ENCODE results near the gene EIF3K.

Gene EIF3K

GRCh38 chr19:38634757-38635482, 15.9 kb downstream of the EIF3K start:
- ATAC-seq = peak; percentile 80
- TF ChIP-seq CSDC2 (CRISPR knock-in tag; IDR thresholded peaks at IDR 0.05) = no peak
- TF ChIP-seq RARB (CRISPR knock-in tag; IDR thresholded peaks at IDR 0.05) = no peak
- no peak for TF ChIP-seq SNAI2 (CRISPR knock-in tag; IDR thresholded peaks at IDR 0.05)
- no peak for TF ChIP-seq TOX (CRISPR knock-in tag; IDR thresholded peaks at IDR 0.05; ENCODE audit: borderline replicate concordance)
- TF ChIP-seq TSHZ2 (CRISPR knock-in tag; IDR thresholded peaks at IDR 0.05) = no peak
- no peak for TF ChIP-seq CREB5 (CRISPR knock-in tag; IDR thresholded peaks at IDR 0.05; ENCODE audit: low read depth)
- no peak for TF ChIP-seq GLIS3 (CRISPR knock-in tag; IDR thresholded peaks at IDR 0.05)
- no peak for TF ChIP-seq ZNF565 (CRISPR knock-in tag; conservative IDR thresholded peaks at IDR 0.05; ENCODE audit: low read depth)
- no peak for TF ChIP-seq TCF4 (CRISPR knock-in tag; IDR thresholded peaks at IDR 0.05; ENCODE audit: borderline replicate concordance)
- no peak for TF ChIP-seq ESRRG (CRISPR knock-in tag; IDR thresholded peaks at IDR 0.05)
- TF ChIP-seq ZNF8 (CRISPR knock-in tag; IDR thresholded peaks at IDR 0.05) = no peak
- TF ChIP-seq PATZ1 (CRISPR knock-in tag; IDR thresholded peaks at IDR 0.05; ENCODE audit: borderline replicate concordance) = no peak
- TF ChIP-seq POU6F1 (CRISPR knock-in tag; IDR thresholded peaks at IDR 0.05; ENCODE audit: borderline replicate concordance, low read depth) = no peak
- TF ChIP-seq OSR1 (CRISPR knock-in tag; IDR thresholded peaks at IDR 0.05) = no peak
- no peak for TF ChIP-seq ARNTL (CRISPR knock-in tag; IDR thresholded peaks at IDR 0.05; ENCODE audit: borderline replicate concordance, low read depth)
- no peak for TF ChIP-seq ZC3H10 (CRISPR knock-in tag; IDR thresholded peaks at IDR 0.05)
- TF ChIP-seq ZNF70 (CRISPR knock-in tag; IDR thresholded peaks at IDR 0.05) = no peak
- no peak for TF ChIP-seq ZFP30 (CRISPR knock-in tag; IDR thresholded peaks at IDR 0.05)
- TF ChIP-seq PPARA (CRISPR knock-in tag; IDR thresholded peaks at IDR 0.05; ENCODE audit: borderline replicate concordance) = no peak

GRCh38 chr19:38635483-38636399, 16.8 kb downstream of the EIF3K start:
- no peak for TF ChIP-seq RARB (CRISPR knock-in tag; IDR thresholded peaks at IDR 0.05)
- no peak for TF ChIP-seq BACH2 (CRISPR knock-in tag; IDR thresholded peaks at IDR 0.05; ENCODE audit: borderline replicate concordance)
- TF ChIP-seq OSR1 (CRISPR knock-in tag; IDR thresholded peaks at IDR 0.05) = no peak
- TF ChIP-seq TOX (CRISPR knock-in tag; IDR thresholded peaks at IDR 0.05; ENCODE audit: borderline replicate concordance) = no peak
- no peak for TF ChIP-seq ZC3H10 (CRISPR knock-in tag; IDR thresholded peaks at IDR 0.05)
- no peak for TF ChIP-seq ESRRG (CRISPR knock-in tag; IDR thresholded peaks at IDR 0.05)
- no peak for TF ChIP-seq ZNF565 (CRISPR knock-in tag; conservative IDR thresholded peaks at IDR 0.05; ENCODE audit: low read depth)
- no peak for TF ChIP-seq ISL1 (CRISPR knock-in tag; IDR thresholded peaks at IDR 0.05)
- no peak for TF ChIP-seq ZNF8 (CRISPR knock-in tag; IDR thresholded peaks at IDR 0.05)
- TF ChIP-seq PATZ1 (CRISPR knock-in tag; IDR thresholded peaks at IDR 0.05; ENCODE audit: borderline replicate concordance) = no peak
- TF ChIP-seq SNAI2 (CRISPR knock-in tag; IDR thresholded peaks at IDR 0.05) = no peak
- no peak for TF ChIP-seq TSHZ2 (CRISPR knock-in tag; IDR thresholded peaks at IDR 0.05)
- TF ChIP-seq TCF4 (CRISPR knock-in tag; IDR thresholded peaks at IDR 0.05; ENCODE audit: borderline replicate concordance) = no peak
- TF ChIP-seq ZFP3 (CRISPR knock-in tag; IDR thresholded peaks at IDR 0.05) = no peak
- no peak for TF ChIP-seq CSRNP3 (CRISPR knock-in tag; IDR thresholded peaks at IDR 0.05)
- no peak for ATAC-seq

Measured in SK-N-SH treated with all-trans-retinoic acid at 6 μM for 48 hours (cell line).